Activated T-helper 1 cell treated with anti-CD3 and anti-CD28 coated beads, Interleukin-12 subunit alpha, Interleukin-12 subunit beta, Interleukin-2, Interleukin-4 antibody, amounts not matched to agents 30 ng/mL and 10 ng/mL and 1 ng/mL, durations not matched to agents 14 hours and 24 hours and 36 hours (primary cell): Measurements from ENCODE around the gene LGALS7. TPM values are rescaled to one million over a fixed set of nuclear protein-coding genes. Genes with fewer than 3 reads are reported as not detected.
"Not testable (repeated sequence)": the region's sequence is repeated elsewhere in the genome, so short reads cannot be mapped to it uniquely, and the experiment has no call there.

Source experiments
- DNase-seq: peaks from one replicate; pipeline ENCODE4 v3.0.0; 2021; ENCODE audit warnings: low spot score
- H3K27ac Mint-ChIP-seq: one replicate; pipeline ENCODE4 v1.8.0; 2021; ENCODE audit warnings: mild to moderate bottlenecking, mixed read lengths
- H3K27me3 Mint-ChIP-seq: one replicate; pipeline ENCODE4 v1.8.0; 2022; ENCODE audit warnings: mild to moderate bottlenecking, moderate library complexity, mixed read lengths; ENCODE audit not compliant: insufficient read depth
- H3K36me3 Mint-ChIP-seq: one replicate; pipeline ENCODE4 v1.8.0; 2021; ENCODE audit warnings: low read depth, mixed read lengths
- H3K4me1 Mint-ChIP-seq: one replicate; pipeline ENCODE4 v1.8.0; 2021; ENCODE audit warnings: low read depth, mixed read lengths
- H3K4me3 Mint-ChIP-seq: one replicate; pipeline ENCODE4 v1.8.0; 2021; ENCODE audit warnings: mild to moderate bottlenecking, moderate library complexity, mixed read lengths
- H3K9me3 Mint-ChIP-seq: one replicate; pipeline ENCODE4 v1.8.0; 2021; ENCODE audit warnings: mixed read lengths
- intact Hi-C: fragments of 100-400 bp; cut with micrococcal nuclease; formaldehyde crosslinking; loops from one replicate; pipeline ENCODE4 v1.15.1; 2024
- total RNA-seq: library from RNA; stranded (reverse); gene quantifications from 2 replicates; pipeline ENCODE4 v1.2.3, GENCODE V29; 2022

LGALS7 gene
- total RNA-seq, 1 donor from 2014 or later, result not detected

GRCh38 chr19:38754196-38754595 lies 19.1 kb downstream of the LGALS7 start:
- H3K36me3 Mint-ChIP-seq, intact Hi-C loops, DNase-seq, H3K27ac Mint-ChIP-seq, H3K4me1 Mint-ChIP-seq, H3K4me3 Mint-ChIP-seq, H3K9me3 Mint-ChIP-seq: not testable (repeated sequence)
- H3K27me3 Mint-ChIP-seq, result peaks cover 18% of the 10 kb centered on the region

GRCh38 chr19:38753783-38754182 lies 19.5 kb downstream of the LGALS7 start:
- peaks cover 18% of the 10 kb centered on the region for H3K27me3 Mint-ChIP-seq
- H3K27ac Mint-ChIP-seq, H3K36me3 Mint-ChIP-seq, H3K4me1 Mint-ChIP-seq, DNase-seq, H3K9me3 Mint-ChIP-seq, intact Hi-C loops, H3K4me3 Mint-ChIP-seq: not testable (repeated sequence)

GRCh38 chr19:38745316-38745715 lies 28.0 kb downstream of the LGALS7 start:
- DNase-seq, result no peak
- no peak overlapping the region for H3K27ac Mint-ChIP-seq
- intact Hi-C loops, result no loop called here
- no peaks in the 10 kb centered on the region for H3K36me3 Mint-ChIP-seq
- H3K9me3 Mint-ChIP-seq, result no peaks in the 10 kb centered on the region
- no peak overlapping the region for H3K4me3 Mint-ChIP-seq
- peaks cover 4% of the 10 kb centered on the region for H3K27me3 Mint-ChIP-seq
- no peaks in the 10 kb centered on the region for H3K4me1 Mint-ChIP-seq

GRCh38 chr19:38744874-38745273 lies 28.4 kb downstream of the LGALS7 start:
- no peak for DNase-seq
- Mint-ChIP-seq H3K4me1 (peaks cover 1% of the 10 kb centered on the region), H3K4me3 (no peak overlapping the region), H3K27ac (no peak overlapping the region), H3K9me3 (no peaks in the 10 kb centered on the region), H3K36me3 (no peaks in the 10 kb centered on the region), H3K27me3 (peaks cover 2% of the 10 kb centered on the region)
- intact Hi-C loops, result no loop called here

- no peak for DNase-seq
- intact Hi-C loops, result no loop called here
- H3K36me3 Mint-ChIP-seq, result no peaks in the 10 kb centered on the region
- H3K4me3 Mint-ChIP-seq, result no peak within 1 kb of the TSS
- peaks cover 7% of the 10 kb centered on the region for H3K4me1 Mint-ChIP-seq
- peaks cover 2% of the 10 kb centered on the region for H3K27me3 Mint-ChIP-seq
- no peak within 1 kb of the TSS for H3K27ac Mint-ChIP-seq
- no peaks in the 10 kb centered on the region for H3K9me3 Mint-ChIP-seq
Measured at GRCh38 chr19:38744298-38744681, 29.0 kb downstream of the LGALS7 start, which contains the start of gene CAPN12. Gene CAPN12 (minus strand): TSS chr19:38744474. CDS start chr19:38744165, 309 bp downstream.

- intact Hi-C loops, result no loop called here
- Mint-ChIP-seq H3K9me3 (no peaks in the 10 kb centered on the region), H3K4me3 (no peak overlapping the region), H3K27me3 (peaks cover 2% of the 10 kb centered on the region), H3K36me3 (no peaks in the 10 kb centered on the region), H3K4me1 (peaks cover 8% of the 10 kb centered on the region), H3K27ac (no peak overlapping the region)
- DNase-seq, result no peak
Measured at GRCh38 chr19:38743394-38744297, 29.7 kb downstream of the LGALS7 start.

- Mint-ChIP-seq H3K9me3 (no peaks in the 10 kb centered on the region), H3K27ac (no peak overlapping the region)
Measured at GRCh38 chr19:38742906-38743305, 30.4 kb downstream of the LGALS7 start.

GRCh38 chr19:38742296-38742695 lies 31.0 kb downstream of the LGALS7 start:
- peaks cover 7% of the 10 kb centered on the region for H3K27me3 Mint-ChIP-seq
- intact Hi-C loops, result no loop called here
- DNase-seq, result no peak
- no peak overlapping the region for H3K4me3 Mint-ChIP-seq
- no peak overlapping the region for H3K27ac Mint-ChIP-seq
- H3K9me3 Mint-ChIP-seq, result no peaks in the 10 kb centered on the region
- peaks cover 18% of the 10 kb centered on the region for H3K4me1 Mint-ChIP-seq
- H3K36me3 Mint-ChIP-seq, result peaks cover 3% of the 10 kb centered on the region

More at GRCh38 chr19:38742906-38743305, 30.4 kb downstream of the LGALS7 start:
- peaks cover under 1% of the 10 kb centered on the region for H3K36me3 Mint-ChIP-seq
- intact Hi-C loops, result no loop called here
- no peak overlapping the region for H3K4me3 Mint-ChIP-seq
- no peak for DNase-seq
- H3K27me3 Mint-ChIP-seq, result peaks cover 2% of the 10 kb centered on the region
- peaks cover 13% of the 10 kb centered on the region for H3K4me1 Mint-ChIP-seq

- Mint-ChIP-seq H3K27me3 (peaks cover 6% of the 10 kb centered on the region), H3K4me1 (peaks cover 18% of the 10 kb centered on the region), H3K9me3 (no peaks in the 10 kb centered on the region), H3K4me3 (no peak overlapping the region), H3K36me3 (peaks cover 3% of the 10 kb centered on the region), H3K27ac (no peak overlapping the region)
- DNase-seq, result no peak
- intact Hi-C loops, result no loop called here
Measured at GRCh38 chr19:38741670-38742069, 31.6 kb downstream of the LGALS7 start.

- Mint-ChIP-seq H3K4me1 (peaks cover 18% of the 10 kb centered on the region), H3K9me3 (no peaks in the 10 kb centered on the region), H3K36me3 (peaks cover 3% of the 10 kb centered on the region), H3K27ac (no peak overlapping the region), H3K4me3 (no peak overlapping the region), H3K27me3 (peaks cover 8% of the 10 kb centered on the region)
- no peak for DNase-seq
- intact Hi-C loops, result no loop called here
Measured at GRCh38 chr19:38740932-38741331, 32.4 kb downstream of the LGALS7 start.

GRCh38 chr19:38740257-38740592 lies 33.1 kb downstream of the LGALS7 start:
- peaks cover 19% of the 10 kb centered on the region for H3K4me1 Mint-ChIP-seq

GRCh38 chr19:38739440-38740256 lies 33.7 kb downstream of the LGALS7 start:
- H3K27ac Mint-ChIP-seq, result no peak overlapping the region
- peaks cover 3% of the 10 kb centered on the region for H3K36me3 Mint-ChIP-seq
- H3K9me3 Mint-ChIP-seq, result no peaks in the 10 kb centered on the region
- H3K4me3 Mint-ChIP-seq, result no peak overlapping the region
- H3K27me3 Mint-ChIP-seq, result peaks cover 8% of the 10 kb centered on the region
- intact Hi-C loops, result no loop called here
- peaks cover 25% of the 10 kb centered on the region for H3K4me1 Mint-ChIP-seq
- no peak for DNase-seq

More at GRCh38 chr19:38740257-38740592, 33.1 kb downstream of the LGALS7 start:
- H3K9me3 Mint-ChIP-seq, result no peaks in the 10 kb centered on the region
- H3K27ac Mint-ChIP-seq, result no peak overlapping the region
- H3K36me3 Mint-ChIP-seq, result peaks cover 3% of the 10 kb centered on the region
- intact Hi-C loops, result no loop called here
- peaks cover 8% of the 10 kb centered on the region for H3K27me3 Mint-ChIP-seq
- no peak for DNase-seq
- no peak overlapping the region for H3K4me3 Mint-ChIP-seq
